ENCODE measurements around the gene HS2ST1. TPM values are rescaled to one million over a fixed set of nuclear protein-coding genes. Genes with fewer than 3 reads are reported as not detected.

The HS2ST1 gene
- total and polyA plus RNA-seq, 2 experiments from 2014 or later: 6.7 to 17.1 TPM

DNA sequence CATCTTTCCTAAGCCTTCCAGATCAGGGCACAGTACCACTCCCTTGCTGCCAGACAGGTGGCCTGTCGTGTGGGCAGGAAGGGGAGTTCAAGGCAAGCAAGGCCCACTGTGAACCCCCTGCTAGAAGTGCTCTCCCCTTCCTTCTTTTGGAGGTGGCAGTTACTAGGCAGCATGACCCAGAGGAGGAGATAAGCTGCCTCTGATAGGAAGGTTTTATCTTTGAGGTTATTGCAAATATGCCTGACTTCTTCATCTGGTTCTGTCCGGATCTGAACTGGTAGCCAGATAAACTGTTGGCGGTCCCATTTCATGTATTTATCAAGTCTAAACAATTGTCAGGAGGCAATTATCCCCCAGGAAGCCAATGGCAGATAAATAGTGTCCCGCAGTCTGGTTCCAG, 216.0 kb downstream of the HS2ST1 start (continued):
- TF ChIP-seq, protein P1, sequence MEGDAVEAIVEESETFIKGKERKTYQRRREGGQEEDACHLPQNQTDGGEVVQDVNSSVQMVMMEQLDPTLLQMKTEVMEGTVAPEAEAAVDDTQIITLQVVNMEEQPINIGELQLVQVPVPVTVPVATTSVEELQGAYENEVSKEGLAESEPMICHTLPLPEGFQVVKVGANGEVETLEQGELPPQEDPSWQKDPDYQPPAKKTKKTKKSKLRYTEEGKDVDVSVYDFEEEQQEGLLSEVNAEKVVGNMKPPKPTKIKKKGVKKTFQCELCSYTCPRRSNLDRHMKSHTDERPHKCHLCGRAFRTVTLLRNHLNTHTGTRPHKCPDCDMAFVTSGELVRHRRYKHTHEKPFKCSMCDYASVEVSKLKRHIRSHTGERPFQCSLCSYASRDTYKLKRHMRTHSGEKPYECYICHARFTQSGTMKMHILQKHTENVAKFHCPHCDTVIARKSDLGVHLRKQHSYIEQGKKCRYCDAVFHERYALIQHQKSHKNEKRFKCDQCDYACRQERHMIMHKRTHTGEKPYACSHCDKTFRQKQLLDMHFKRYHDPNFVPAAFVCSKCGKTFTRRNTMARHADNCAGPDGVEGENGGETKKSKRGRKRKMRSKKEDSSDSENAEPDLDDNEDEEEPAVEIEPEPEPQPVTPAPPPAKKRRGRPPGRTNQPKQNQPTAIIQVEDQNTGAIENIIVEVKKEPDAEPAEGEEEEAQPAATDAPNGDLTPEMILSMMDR (conservative IDR thresholded peaks at IDR 0.05; ENCODE audit: low read depth in 2 of 2): no peak
- no peak for TF ChIP-seq POLR2AphosphoS5 (IDR thresholded peaks at IDR 0.05; ENCODE audit: low read depth)

DNA sequence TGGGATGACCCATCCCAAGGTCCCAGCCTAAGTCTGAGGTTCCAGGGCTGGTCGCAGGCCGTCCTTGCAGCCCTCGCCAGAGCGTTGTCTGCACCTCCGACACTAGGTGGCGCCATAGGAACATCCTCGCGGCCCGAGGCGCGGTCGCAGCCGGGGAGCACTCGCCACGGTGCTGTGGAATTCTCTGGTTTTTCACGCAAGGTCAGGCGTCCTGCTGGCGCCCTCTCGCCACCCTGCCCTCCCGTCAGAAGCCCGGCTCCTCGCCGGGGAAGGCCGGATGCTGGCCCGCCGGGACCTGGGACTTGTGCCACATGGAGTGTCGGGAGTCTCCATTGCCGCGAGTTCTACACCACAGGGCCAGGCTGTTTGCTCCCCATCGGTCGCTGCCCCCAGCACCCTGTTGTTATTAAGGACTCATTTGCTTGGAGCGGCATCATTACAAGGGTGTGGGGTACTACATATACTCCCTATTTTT, 217.4 kb downstream of the HS2ST1 start:
- Histone ChIP-seq H3K79me2 (replicated peaks; ENCODE audit: insufficient read depth) (no peaks in the 10 kb centered on the region), H4K20me1 (replicated peaks; ENCODE audit: insufficient read depth) (no peaks in the 10 kb centered on the region), H2AFZ (peak overlapping the region; percentile 99), H3K4me3 (peak overlapping the region; percentile 84), H3K4me2 (peak overlapping the region; percentile 96), H3K4me1 (ENCODE audit: insufficient read depth) (peaks cover 17% of the 10 kb centered on the region), H3K36me3 (ENCODE audit: insufficient read depth) (no peaks in the 10 kb centered on the region), H3K27me3 (ENCODE audit: insufficient read depth) (peaks cover 19% of the 10 kb centered on the region), H3F3A (replicated peaks; ENCODE audit: low read depth) (no peaks in the 10 kb centered on the region), H3K9me2 (ENCODE audit: insufficient read depth) (no peaks in the 10 kb centered on the region), H3K27ac (ENCODE audit: low read depth) (no peak overlapping the region)
- TF ChIP-seq NANOG (IDR thresholded peaks at IDR 0.05; ENCODE audit: borderline replicate concordance): no peak
- TF ChIP-seq, protein P1 (conservative IDR thresholded peaks at IDR 0.05; ENCODE audit: low read depth in 2 of 2): peak; percentile 79 to 97
- TF ChIP-seq ZNF114 (CRISPR knock-in tag; IDR thresholded peaks at IDR 0.05): no peak
- peaks cover 14% of the 10 kb centered on the region for H3K27me3 Mint-ChIP-seq (ENCODE audit: insufficient read depth, low read depth, poor library complexity)
- no peaks in the 10 kb centered on the region for H3K36me3 Mint-ChIP-seq (ENCODE audit: low read depth)
- DNase-seq (ENCODE audit: low spot score) (peak; percentile 86), ATAC-seq (peak; percentile 91)
- peak overlapping the region; percentile 71 for H3K4me3 Mint-ChIP-seq
- peaks cover 9% of the 10 kb centered on the region; the same call in 2 of the 3 replicates for H3K4me1 Mint-ChIP-seq
- H3K9me3 Mint-ChIP-seq: no peaks in the 10 kb centered on the region
- no peak overlapping the region for H3K27ac Mint-ChIP-seq

DNA sequence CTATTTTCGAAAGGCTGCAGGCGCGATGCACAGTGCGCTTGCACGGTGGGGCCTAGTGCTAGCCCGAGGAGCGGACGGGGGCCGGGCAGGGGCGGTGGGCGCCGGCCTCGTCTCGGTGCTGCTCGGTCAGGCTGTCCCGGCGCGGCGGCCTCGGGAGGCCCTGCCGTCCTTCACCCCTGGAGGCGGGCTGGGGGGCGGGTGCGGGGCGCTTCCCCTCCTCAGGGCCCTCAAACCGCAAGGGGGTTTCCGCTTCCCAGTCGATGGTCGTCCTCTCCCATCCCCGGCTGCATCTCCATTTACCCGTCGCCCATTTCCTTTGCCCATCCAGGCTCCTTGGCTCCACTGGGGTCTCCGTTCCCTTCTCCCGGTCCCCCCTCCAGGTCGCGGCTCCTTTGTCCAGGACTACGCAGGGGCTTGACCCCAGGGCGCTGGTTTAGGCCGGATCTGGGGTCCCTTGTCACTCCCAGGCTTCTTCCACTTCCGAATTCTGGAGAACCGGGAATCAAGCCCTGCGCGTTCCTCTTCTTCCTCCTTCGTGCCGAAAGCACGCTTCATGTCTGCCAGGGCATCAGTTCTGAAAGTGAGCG, 217.9 kb downstream of the HS2ST1 start:
- H3K4me1 ChIP-seq (ENCODE audit: insufficient read depth): peaks cover 17% of the 10 kb centered on the region
- no peaks in the 10 kb centered on the region for H3K9me2 ChIP-seq (ENCODE audit: insufficient read depth)
- peak overlapping the region; percentile 84 for H3K4me3 ChIP-seq
- Mint-ChIP-seq H3K4me1 (peaks cover 9% of the 10 kb centered on the region; the same call in 2 of the 3 replicates), H3K36me3 (ENCODE audit: low read depth) (no peaks in the 10 kb centered on the region), H3K27me3 (ENCODE audit: insufficient read depth, low read depth, poor library complexity) (peaks cover 14% of the 10 kb centered on the region), H3K4me3 (peak overlapping the region; percentile 71), H3K9me3 (no peaks in the 10 kb centered on the region), H3K27ac (no peak overlapping the region)
- peak; percentile 82 for ATAC-seq
- peak overlapping the region; percentile 99 for H2AFZ ChIP-seq
- H3K27me3 ChIP-seq (ENCODE audit: insufficient read depth): peaks cover 19% of the 10 kb centered on the region
- peak; percentile 51 for DNase-seq (ENCODE audit: low spot score)
- peak overlapping the region; percentile 96 for H3K4me2 ChIP-seq
- no peaks in the 10 kb centered on the region for H3K79me2 ChIP-seq (replicated peaks; ENCODE audit: insufficient read depth)
- H3K36me3 ChIP-seq (ENCODE audit: insufficient read depth): no peaks in the 10 kb centered on the region
- H3F3A ChIP-seq (replicated peaks; ENCODE audit: low read depth): no peaks in the 10 kb centered on the region
- H3K27ac ChIP-seq (ENCODE audit: low read depth): no peak overlapping the region
- no peaks in the 10 kb centered on the region for H4K20me1 ChIP-seq (replicated peaks; ENCODE audit: insufficient read depth)
- TF ChIP-seq ZNF331 (CRISPR knock-in tag; IDR thresholded peaks at IDR 0.05; ENCODE audit: low read depth) (no peak), STAT1 (IDR thresholded peaks at IDR 0.05; ENCODE audit: unreplicated experiment) (no peak), ZNF114 (CRISPR knock-in tag; IDR thresholded peaks at IDR 0.05) (no peak), NANOG (IDR thresholded peaks at IDR 0.05; ENCODE audit: borderline replicate concordance) (no peak), CREB1 (CRISPR knock-in tag; IDR thresholded peaks at IDR 0.05; ENCODE audit: low read depth) (no peak), EZH2phosphoT487 (IDR thresholded peaks at IDR 0.05; ENCODE audit: unreplicated experiment) (no peak)
- TF ChIP-seq, protein P2, sequence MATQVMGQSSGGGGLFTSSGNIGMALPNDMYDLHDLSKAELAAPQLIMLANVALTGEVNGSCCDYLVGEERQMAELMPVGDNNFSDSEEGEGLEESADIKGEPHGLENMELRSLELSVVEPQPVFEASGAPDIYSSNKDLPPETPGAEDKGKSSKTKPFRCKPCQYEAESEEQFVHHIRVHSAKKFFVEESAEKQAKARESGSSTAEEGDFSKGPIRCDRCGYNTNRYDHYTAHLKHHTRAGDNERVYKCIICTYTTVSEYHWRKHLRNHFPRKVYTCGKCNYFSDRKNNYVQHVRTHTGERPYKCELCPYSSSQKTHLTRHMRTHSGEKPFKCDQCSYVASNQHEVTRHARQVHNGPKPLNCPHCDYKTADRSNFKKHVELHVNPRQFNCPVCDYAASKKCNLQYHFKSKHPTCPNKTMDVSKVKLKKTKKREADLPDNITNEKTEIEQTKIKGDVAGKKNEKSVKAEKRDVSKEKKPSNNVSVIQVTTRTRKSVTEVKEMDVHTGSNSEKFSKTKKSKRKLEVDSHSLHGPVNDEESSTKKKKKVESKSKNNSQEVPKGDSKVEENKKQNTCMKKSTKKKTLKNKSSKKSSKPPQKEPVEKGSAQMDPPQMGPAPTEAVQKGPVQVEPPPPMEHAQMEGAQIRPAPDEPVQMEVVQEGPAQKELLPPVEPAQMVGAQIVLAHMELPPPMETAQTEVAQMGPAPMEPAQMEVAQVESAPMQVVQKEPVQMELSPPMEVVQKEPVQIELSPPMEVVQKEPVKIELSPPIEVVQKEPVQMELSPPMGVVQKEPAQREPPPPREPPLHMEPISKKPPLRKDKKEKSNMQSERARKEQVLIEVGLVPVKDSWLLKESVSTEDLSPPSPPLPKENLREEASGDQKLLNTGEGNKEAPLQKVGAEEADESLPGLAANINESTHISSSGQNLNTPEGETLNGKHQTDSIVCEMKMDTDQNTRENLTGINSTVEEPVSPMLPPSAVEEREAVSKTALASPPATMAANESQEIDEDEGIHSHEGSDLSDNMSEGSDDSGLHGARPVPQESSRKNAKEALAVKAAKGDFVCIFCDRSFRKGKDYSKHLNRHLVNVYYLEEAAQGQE (IDR thresholded peaks at IDR 0.05; ENCODE audit: unreplicated experiment): no peak
- TF ChIP-seq, protein P3, sequence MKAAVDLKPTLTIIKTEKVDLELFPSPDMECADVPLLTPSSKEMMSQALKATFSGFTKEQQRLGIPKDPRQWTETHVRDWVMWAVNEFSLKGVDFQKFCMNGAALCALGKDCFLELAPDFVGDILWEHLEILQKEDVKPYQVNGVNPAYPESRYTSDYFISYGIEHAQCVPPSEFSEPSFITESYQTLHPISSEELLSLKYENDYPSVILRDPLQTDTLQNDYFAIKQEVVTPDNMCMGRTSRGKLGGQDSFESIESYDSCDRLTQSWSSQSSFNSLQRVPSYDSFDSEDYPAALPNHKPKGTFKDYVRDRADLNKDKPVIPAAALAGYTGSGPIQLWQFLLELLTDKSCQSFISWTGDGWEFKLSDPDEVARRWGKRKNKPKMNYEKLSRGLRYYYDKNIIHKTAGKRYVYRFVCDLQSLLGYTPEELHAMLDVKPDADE (IDR thresholded peaks at IDR 0.05): no peak
- TF ChIP-seq, protein P1 (conservative IDR thresholded peaks at IDR 0.05; ENCODE audit: low read depth in 2 of 2): no peak
